Measurements from ENCODE around the gene CSMD2.

The CSMD2 gene

DNA sequence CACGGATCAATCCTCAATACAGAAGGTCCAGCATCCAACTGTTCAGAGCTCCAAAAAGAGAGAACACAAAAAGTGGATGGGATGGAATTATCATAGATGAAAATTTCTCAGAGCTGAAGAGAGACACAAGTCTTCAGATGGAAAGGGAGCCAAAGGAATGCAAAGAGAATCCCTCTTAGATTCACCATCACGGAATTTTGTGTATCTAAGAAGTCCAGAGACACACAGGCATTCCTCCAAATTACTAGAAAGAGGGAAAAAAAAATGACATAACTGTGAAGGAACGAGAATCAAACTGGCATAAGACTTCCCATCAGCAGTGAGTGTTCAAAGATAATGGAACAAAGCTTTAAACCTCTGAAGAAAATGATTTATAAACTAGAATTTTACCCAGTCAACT is 591.4 kb downstream of the CSMD2 start:
- no peak for DNase-seq (ENCODE audit: low read depth in 2 of 3, low spot score in 1 of 3)

DNA sequence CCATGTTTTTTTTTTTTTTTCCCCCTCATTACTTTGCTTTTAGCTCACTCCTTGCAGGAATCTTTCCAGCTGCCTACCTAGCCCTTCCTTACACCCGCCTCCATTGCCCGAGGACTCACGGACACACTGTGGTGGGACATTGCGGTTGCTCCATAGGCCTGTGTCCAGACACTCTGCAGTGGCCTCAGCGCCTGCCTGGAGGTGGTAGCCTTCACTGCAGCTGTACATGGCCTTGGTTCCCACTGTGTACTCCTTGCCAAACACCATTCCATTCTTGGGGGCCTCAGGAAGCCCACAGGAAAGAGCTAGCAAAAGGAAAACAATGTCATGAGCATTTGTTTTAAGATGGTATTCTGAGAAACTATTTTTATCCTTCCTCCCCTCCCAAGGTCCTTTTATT is 592.6 kb downstream of the CSMD2 start:
- no peak for DNase-seq (ENCODE audit: low read depth in 2 of 3, low spot score in 1 of 3)

DNA sequence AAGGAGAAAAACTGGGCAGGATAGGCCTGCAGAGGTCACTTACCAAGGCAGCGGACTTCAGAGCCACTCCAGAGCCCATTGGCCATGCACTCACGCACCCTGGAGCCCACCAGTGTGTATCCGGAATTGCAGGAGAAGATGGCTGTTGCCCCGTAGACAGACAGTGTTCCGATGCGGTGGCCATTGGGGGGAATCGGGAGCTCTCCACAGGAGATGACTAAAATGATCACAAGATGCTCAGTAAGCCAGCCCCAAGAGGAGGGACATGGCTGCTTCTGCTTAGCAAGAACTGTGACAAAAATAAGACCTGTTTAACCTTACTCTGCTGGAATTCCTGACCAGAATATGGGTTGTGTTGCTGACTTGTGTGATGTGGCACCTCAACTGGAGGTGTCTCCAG is 595.7 kb downstream of the CSMD2 start:
- no peak for DNase-seq (ENCODE audit: low read depth in 2 of 3, low spot score in 1 of 3)

DNA sequence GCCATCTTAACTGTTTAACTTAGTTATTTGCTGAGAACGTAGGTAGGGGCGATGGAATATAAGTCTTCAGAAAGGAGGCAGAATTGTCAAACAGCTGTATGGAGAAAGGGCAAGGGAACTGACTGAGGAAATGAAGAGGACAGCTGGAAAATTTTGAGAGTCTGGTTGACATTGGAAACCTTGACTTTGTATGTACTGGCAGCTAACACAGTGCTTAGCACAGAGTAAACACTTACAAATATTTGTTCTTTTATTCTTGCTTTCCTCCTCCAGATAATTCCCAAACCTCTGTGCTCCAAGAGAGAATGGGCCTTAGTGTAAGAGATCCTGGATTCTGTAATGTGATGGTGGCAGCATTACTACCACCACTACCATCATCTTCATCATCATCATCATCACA is 601.3 kb downstream of the CSMD2 start:
- no peak for DNase-seq (ENCODE audit: low read depth in 2 of 3, low spot score in 1 of 3)

DNA sequence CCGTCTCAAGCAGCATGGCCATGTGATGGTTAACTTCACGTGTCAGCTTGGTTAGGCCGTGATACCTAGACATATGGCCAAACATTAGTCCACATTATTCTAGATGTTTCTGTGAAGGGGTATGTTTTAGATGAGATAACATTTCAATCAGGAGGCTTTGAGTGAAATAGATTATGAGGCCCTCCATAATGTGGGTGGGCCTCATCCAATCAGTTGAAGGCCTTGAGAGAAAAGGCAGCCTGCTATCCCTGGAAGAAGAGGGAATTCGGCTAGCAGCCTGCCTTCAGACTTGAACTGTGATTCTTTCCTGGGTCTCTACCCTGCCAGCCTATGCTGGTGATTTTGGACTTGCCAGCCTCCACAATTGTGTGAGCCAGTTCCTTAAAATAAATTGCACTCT is 602.5 kb downstream of the CSMD2 start:
- no peak for DNase-seq (ENCODE audit: low read depth in 2 of 3, low spot score in 1 of 3)

DNA sequence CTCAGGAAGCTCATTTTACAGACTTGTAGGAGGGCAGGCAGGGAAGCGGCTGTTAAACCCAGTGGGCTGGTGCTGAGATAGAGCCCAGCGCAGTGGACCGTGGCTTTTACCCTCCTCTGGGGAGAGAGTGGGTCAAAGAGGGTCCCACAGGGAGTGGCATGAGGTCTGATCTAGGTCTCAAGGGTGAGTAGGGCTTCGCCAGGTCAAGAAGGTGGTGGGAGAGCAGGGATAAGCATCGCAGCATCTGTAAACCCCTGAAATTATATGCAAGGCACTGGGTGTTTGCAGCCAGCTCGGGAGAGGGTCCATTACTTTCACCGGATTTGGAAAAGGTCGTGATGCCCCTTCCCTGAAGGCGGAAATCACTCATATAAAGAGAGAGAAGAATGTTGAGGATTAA is 603.5 kb downstream of the CSMD2 start:
- DNase-seq (ENCODE audit: low read depth in 2 of 3, low spot score in 1 of 3), result no peak

DNA sequence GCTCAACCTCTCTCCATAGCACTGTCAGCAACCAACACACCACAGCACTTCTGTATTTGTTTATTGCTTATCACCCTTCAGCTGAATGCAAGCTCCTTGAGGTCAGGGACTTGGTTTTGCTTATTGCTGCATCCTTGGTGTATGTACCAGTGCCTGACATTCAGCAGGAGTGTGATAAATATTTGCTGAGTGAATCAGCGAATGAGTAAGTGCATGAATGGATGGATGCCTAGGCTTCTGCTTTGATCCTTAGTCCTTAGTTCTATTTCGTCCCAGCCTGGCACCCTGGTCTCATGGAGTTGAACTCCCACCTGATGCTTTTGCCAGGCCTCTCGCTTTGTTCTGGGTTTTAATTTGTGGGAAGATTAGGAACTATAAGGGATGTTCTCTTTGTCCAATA is 604.4 kb downstream of the CSMD2 start:
- DNase-seq (ENCODE audit: low read depth in 2 of 3, low spot score in 1 of 3), result no peak

DNA sequence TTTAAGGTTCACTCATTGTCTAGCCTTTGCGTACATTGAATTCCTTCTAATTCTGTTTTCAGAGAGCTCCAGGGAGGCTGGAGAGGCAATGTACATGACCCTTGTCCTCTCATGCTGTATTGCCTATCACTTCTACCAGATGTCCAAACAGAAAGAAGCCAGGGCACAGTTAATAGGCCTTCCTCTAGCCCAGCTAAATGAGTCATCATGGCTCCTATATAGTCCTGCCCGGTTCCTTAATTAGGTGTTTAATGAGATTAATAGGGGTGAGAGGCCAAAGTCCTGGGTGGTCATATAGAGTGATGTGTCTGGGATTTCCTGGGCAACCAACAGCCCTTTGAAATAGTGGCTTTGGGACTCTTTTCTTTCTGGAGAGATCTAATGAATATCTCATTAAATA is 616.3 kb downstream of the CSMD2 start:
- DNase-seq (ENCODE audit: low read depth in 2 of 3, low spot score in 1 of 3), result no peak

DNA sequence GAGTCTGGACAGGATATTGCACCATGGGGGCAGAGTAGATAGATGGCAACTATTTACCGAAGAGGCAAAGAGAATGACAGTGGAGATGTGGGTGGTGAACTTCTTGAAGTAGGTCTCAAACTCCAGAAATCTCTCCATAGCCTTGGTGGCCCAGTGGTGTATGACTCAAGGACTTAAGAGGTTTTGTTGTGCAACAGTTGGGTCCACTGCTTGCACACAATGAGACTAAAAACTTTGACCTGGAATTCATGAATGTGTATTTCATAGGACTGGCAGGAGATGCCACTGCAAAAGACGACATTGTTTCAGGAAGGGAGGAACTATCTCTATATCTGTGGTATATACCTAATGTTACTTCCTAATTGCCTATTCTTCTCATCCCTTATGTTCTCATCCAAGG is 616.7 kb downstream of the CSMD2 start:
- no peak for DNase-seq (ENCODE audit: low read depth in 2 of 3, low spot score in 1 of 3)

DNA sequence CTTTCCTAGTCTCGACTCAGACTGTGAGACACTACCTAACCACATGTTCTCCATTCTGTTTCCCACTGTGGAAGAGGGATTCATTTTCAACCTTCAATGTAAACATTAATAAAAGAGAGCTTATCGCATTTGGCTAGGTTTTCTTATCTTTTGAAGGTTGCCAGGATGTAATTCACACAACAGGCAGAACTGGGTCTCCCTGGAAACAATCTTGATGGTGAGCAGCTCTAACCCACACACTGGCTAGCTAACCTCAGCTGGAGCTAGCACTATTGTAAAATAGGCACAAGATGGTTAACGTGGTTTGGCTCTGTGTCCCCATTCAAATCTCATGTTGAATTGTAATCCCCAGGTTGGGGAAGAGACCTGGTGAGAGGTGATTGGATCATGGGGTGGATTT is 617.5 kb downstream of the CSMD2 start:
- DNase-seq (ENCODE audit: low read depth in 2 of 3, low spot score in 1 of 3), result no peak

DNA sequence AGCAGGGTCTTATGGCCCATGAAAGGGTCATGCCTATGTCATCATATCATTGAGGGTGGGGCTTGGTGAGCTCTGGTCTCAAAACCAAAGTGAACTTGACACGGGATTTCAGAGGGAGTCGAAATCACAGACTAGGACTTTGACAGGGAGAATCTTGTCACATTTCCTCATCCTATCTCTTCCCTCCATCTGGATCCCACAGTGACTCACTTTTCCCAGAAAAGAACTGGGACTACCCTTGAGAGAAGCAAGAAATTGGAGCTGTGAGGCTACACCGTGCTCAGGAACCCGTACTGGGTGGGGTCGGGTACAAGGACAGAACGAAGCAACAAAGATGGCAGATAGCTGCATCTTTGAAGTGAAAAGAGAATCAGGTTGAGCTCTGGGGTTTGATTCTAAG is 623.1 kb downstream of the CSMD2 start:
- no peak for DNase-seq (ENCODE audit: low read depth in 2 of 3, low spot score in 1 of 3)

DNA sequence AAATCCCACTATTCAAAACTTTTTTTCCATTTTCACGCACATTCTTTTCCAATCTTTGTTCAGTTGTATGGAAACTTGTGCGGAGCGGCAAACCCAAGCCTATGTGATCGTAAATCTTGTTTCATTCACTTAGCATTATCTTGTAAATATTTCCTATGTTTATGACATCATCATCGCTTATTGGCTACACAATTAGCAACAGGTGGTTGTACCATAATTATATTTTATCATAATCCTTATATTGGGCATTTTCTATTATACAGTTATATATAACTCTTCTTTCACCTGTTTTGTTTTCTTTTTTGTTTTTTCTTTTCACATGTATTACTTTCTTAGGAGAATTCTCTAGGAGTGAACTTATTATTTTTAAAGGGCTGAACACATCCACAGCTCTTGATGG is 627.1 kb downstream of the CSMD2 start:
- DNase-seq (ENCODE audit: low read depth in 2 of 3, low spot score in 1 of 3), result no peak

DNA sequence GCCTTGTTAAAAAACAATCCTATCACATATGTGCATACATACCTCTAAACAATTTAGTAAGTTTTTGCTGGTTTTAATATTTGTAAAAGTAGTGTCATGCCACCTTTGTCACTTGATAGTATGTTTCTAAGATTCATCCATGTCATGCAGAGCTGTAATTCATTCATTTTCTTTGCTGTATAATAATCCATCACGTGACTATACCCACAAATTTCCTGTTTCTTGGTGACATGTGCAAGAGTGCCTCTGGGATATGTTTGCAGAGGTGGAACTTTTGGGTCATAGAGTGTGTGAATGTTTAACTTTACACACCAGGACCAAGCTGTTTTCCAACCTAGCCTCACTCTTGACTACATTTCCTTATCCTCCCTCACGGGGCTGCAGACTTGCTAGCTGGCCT is 629.7 kb downstream of the CSMD2 start:
- no peak for DNase-seq (ENCODE audit: low read depth in 2 of 3, low spot score in 1 of 3)

DNA sequence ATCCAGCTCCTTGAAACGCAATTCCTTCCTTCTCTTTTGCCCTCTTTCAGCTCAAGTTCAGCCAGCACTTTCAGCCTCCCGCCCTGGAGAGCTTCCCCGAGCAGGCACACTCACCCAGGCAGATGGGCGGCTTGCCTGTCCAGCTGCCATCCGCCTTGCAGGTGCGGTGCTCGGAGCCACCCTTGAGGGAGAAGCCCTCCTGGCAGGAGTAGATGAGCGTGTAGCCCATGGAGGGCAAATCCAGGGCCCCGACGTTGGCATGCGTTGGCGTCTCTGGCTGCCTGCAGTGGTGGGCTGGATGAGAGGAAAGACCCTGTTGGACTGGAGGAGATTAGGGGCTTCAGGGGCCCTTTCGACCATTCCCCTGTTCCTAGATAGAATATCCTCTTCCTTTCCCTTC is 632.1 kb downstream of the CSMD2 start:
- DNase-seq (ENCODE audit: low read depth in 2 of 3, low spot score in 1 of 3), result no peak

DNA sequence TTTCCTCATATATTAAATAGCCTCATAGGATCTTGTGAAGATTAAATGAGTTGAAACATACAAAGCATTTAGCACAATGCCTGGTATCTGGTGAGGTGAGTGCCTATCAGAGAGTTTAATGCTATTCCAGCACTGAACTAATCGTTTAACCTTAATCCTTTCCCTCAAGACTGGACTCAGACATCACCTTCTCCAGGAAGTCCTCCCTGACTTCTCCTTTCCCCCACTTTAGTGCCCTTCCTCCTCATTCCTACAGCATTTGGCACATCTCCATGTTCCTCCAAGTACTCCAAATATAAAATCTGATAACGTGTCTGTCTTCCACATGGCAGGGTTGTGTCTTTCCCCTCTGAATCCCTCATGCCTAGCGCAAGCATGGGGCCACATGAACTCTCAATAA is 632.8 kb downstream of the CSMD2 start:
- no peak for DNase-seq (ENCODE audit: low read depth in 2 of 3, low spot score in 1 of 3)

DNA sequence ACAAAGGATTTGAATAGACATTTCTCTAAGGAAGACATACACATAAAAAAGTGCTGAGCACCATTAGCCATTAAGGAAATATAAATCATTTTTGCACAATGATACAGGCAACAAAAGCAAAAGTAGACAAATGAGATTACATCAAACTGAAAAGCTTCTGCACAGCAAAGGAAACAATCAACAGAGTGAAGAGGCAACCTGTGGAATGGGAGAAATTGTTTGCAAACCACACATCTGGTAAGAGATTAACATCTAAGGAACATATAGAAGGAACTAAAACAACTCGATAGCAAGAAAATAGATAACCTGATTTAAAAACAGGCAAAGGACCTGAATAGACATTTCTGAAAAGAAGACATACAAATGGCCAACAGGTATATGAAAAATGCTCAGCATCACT is 635.1 kb downstream of the CSMD2 start:
- DNase-seq (ENCODE audit: low read depth in 2 of 3, low spot score in 1 of 3), result no peak

DNA sequence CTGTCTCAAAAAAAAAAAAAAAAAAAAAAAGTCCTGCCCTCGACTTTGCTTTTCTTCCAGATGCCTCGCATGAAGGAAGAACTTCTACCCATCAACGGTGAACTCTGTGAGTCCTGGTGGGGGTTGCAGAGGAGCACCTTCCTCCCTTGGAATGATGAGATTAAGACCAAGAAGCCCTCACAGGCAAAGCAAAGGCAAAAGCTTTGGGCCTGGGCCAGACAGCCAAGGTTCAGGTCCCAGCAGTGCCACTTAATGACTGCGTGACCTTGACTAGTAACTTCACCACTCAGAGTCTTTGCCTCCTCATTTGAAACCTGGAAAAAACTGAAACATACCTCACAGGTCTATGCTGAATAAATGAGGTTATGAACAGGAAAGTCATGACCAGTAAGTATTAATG is 637.1 kb downstream of the CSMD2 start:
- no peak for DNase-seq (ENCODE audit: low read depth in 2 of 3, low spot score in 1 of 3)

DNA sequence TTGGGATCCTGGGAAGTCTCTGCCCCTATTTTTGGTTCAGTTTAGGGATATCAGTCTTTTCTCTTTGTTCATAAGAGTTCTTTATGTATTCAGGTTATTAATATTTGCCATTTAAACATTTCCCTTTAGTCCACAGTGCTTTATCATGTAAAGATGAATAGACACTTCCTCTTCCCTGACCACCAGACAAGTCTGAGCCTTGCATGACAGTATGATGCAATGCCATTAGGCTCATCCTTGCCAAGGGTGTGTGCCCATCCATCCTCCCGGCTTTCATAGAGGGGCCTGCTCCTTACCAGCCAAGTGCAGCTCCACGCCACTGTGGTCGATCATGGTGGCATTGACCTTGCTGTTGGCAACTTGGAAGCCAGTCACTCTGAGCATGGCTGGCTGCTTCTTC is 640.4 kb downstream of the CSMD2 start:
- no peak for DNase-seq (ENCODE audit: low read depth in 2 of 3, low spot score in 1 of 3)

DNA sequence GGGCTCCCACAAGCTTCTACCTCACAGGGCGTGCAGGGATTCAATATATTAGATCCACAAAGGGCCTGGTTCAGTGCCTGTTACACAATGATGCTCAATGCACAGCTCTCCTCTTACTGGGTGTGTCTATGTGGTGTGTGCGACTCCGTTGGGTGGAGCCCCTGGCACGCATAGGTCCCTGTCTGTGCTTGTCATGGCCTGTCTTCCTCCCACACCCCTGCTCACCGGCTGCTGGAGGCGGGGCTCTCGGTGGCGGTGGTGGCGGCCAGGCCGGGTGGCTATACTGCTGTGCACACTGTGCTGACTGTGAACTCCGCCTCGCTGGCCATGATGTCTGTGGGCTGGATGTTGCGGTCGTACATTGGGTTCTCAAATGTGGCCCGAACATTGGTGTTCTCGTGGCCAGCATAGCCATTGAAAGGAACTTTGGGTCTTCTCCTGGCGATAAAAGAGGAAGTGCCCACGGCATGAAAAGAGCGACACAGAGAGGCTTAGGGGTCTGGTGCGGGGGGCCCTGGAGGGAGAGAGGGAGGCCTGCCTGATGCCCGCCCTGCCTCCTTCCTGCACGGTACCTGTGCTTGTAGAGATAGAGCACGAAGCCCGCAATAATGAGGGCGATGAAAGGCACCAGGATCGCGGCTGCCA is 645.7 kb downstream of the CSMD2 start:
- DNase-seq (ENCODE audit: low read depth in 2 of 3, low spot score in 1 of 3), result no peak

DNA sequence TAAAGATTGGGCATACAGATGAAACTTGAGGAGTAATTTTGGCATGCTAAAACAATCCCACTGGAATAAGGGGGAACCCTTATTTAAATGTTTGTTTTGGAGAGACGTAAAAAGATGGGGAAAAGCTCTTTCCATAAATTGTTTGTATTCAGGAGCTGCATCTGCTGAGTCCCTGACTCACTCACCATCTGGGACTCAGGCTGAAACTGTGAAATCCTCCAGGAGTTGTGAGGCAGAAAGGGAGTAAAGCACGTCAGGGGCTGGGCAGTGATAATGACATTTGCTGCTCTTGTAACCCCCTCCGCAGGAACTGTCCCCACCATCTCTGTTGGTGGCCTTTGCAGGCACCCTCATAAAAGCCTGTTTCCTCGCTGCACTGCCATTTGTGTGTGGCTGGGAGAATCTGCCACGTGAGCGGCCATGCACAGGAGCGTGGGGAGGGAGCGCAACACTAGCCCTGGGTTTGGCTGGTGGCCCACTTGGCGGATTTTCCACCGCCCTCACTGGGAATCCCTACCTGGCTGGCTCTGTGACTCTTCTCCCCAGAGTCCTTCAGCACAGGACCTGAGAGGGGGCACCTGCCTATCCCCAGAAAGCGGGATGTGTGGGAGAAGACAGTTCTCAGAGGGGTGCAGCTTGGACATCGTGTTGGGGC is 647.3 kb downstream of the CSMD2 start:
- DNase-seq (ENCODE audit: low read depth in 2 of 3, low spot score in 1 of 3), result no peak

DNA sequence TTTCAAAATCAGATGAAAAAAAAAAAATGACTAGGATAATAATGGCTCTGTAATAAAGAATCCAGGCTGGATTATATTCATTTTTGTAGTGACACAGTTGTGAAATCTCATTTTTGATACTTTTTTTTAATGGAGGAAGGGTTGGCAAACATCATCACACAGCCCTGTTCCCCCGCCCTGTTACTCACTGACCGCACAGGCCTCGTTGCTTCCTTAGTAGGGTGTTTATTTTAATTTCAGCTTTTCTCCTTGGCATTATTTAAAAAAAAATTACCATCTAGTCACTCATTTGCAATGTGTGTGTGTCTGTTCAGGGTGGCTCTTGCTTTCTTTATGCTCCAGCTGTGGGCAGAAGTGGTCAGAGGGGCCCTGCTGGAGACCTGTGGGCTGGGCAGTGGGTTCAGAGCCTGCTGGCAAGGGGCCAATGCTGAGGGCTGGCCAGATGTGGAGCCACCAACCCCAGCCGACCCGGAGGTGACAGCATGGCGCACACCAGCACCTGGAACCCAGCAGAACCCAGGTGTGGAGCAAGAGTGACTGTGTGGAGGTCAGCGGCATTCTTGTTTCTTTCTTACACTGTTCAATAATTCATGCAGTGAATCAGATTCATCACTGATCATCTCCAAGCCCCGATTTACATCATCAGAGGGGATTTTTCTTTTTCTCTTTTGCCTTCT is 648.0 kb downstream of the CSMD2 start:
- no peak for DNase-seq (ENCODE audit: low read depth in 2 of 3, low spot score in 1 of 3)

DNA sequence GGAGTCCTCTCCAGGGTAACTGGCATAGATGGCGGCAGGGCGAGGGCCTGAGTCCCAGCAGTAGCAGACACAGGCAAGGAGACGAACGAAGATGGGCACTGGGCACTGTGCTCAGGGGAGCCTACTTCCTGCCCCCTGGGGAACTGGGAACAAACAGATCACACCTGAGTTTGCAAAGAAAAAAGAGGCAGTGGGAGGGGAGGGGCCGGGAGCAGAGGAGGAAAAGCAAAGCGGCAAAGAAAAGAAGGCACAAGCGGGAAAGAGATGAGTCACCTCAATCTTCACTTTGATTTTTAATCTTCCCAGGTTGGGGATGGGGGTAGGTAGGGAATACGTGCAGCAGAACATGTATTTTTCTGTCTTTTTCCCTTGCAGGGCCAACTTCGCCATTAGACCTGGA is 648.6 kb downstream of the CSMD2 start:
- DNase-seq (ENCODE audit: low read depth in 2 of 3, low spot score in 1 of 3), result no peak

DNA sequence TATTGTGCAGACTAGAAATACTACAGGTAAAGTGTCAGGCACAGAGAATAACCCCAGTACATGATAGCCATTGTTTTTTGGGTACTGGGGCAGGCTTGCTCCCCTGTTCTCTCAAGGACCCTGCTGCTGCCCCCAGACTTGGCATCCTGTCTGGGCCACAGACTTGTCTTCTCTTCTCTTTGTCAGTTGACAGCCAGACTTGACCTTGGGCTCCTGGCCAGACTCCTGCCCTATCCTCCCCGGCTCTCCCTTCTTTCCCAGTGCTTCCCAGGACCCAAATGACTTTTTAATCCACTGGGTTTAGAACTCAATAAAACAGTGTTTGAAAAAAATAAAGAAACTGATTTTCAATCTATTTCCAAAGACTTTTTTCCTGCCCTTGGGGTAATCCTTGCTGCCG is 649.4 kb downstream of the CSMD2 start:
- no peak for DNase-seq (ENCODE audit: low read depth in 2 of 3, low spot score in 1 of 3)

All from stimulated activated CD4-positive, alpha-beta T cell treated with anti-CD3 and anti-CD28 coated beads, Interleukin-12 subunit alpha, Interleukin-12 subunit beta, amount 100 ng/mL, for 48 hours (primary cell).